OCI-LY3 (cell line): Measurements from ENCODE around the gene ACAD11.

ENCODE experiments used
- CTCF ChIP-seq: fragments of 200-600, 300-600 bp; sonication (generic); IDR thresholded peaks from 2 replicates; pipeline ENCODE4 v1.5.1; 2014; ENCODE audit warnings: antibody characterized with exemption, low read length, low read depth
- EZH2phosphoT487 ChIP-seq: fragments of 200-600 bp; shearing (Covaris generic); IDR thresholded peaks from 2 replicates; pipeline ENCODE4 v1.6.1; 2018; ENCODE audit warnings: antibody characterized with exemption, mixed run types, low read depth

GRCh38 chr3:132598181-132598580 lies 61.4 kb downstream of the ACAD11 start:
- no peak for TF ChIP-seq CTCF
- no peak for TF ChIP-seq EZH2phosphoT487
